A673 (cell line): ENCODE data around the gene PSMG3. TPM values are rescaled to one million over a fixed set of nuclear protein-coding genes. Genes with fewer than 3 reads are reported as not detected.

Experiments
- BruUV-seq: library from RNA; stranded (reverse); fragments of 400-500 nt; replicated peaks from 2 replicates; lab custom pipeline; 2021; lab: Mats Ljungman, UMichigan
- CTCF ChIA-PET: fragments of 300-600 bp; sonication (Branson Sonifier 250); formaldehyde crosslinking; loops from one replicate; lab custom pipeline; 2022; ENCODE audit warnings: antibody characterized with exemption; lab: Charles Lee
- POLR2A ChIA-PET: fragments of 300-600 bp; sonication (Branson Sonifier 250); formaldehyde crosslinking; loops from one replicate; lab custom pipeline; 2022; ENCODE audit warnings: antibody characterized with exemption; ENCODE audit not compliant: low non-redundant PET; lab: Charles Lee
- DNase-seq: peaks from one replicate; pipeline ENCODE4 v3.0.0-alpha.2; 2015; ENCODE audit warnings: low spot score
- H3K27ac ChIP-seq: fragments of 200-600 bp; sonication (generic); 2 replicates; pipeline ENCODE4 v1.5.1; 2016; ENCODE audit warnings: mixed run types, low read depth, mild to moderate bottlenecking, mixed read lengths, antibody characterized with exemption, low read length; ENCODE audit not compliant: poor library complexity, severe bottlenecking
- H3K27me3 ChIP-seq: fragments of 200-600 bp; sonication (generic); replicated peaks from 2 replicates; pipeline ENCODE4 v1.6.1; 2017; ENCODE audit warnings: mixed run types, low read depth, mild to moderate bottlenecking, mixed read lengths, antibody characterized with exemption, low read length; ENCODE audit not compliant: insufficient read depth, poor library complexity
- H3K36me3 ChIP-seq: fragments of 200-600 bp; sonication (generic); 2 replicates; pipeline ENCODE4 v1.6.1; 2016; ENCODE audit warnings: mixed run types, mild to moderate bottlenecking, mixed read lengths, antibody characterized with exemption, low read length; ENCODE audit not compliant: insufficient read depth, poor library complexity, severe bottlenecking
- H3K4me1 ChIP-seq: fragments of 200-600 bp; sonication (generic); 2 replicates; pipeline ENCODE4 v1.6.1; 2017; ENCODE audit warnings: mixed run types, mild to moderate bottlenecking, mixed read lengths, antibody characterized with exemption, low read length; ENCODE audit not compliant: insufficient read depth, poor library complexity, severe bottlenecking
- H3K4me3 ChIP-seq: fragments of 200-600 bp; sonication (generic); 2 replicates; pipeline ENCODE4 v1.5.1; 2016; ENCODE audit warnings: low read depth, mixed run types, mild to moderate bottlenecking, mixed read lengths, low read length; ENCODE audit not compliant: poor library complexity, severe bottlenecking
- H3K9me3 ChIP-seq: fragments of 200-600 bp; sonication (generic); 2 replicates; pipeline ENCODE4 v1.6.1; 2016; ENCODE audit warnings: mixed run types, low read depth, mild to moderate bottlenecking, mixed read lengths, antibody characterized with exemption, low read length; ENCODE audit not compliant: poor library complexity, severe bottlenecking
- EZH2 ChIP-seq: fragments of 200-600 bp; sonication (generic); IDR thresholded peaks from 2 replicates; pipeline ENCODE4 v1.6.1; 2017; ENCODE audit warnings: borderline replicate concordance, low read depth, mild to moderate bottlenecking, mixed read lengths, antibody characterized with exemption, low read length; ENCODE audit not compliant: poor library complexity, severe bottlenecking
- intact Hi-C: fragments of 100-400 bp; cut with micrococcal nuclease; formaldehyde crosslinking; loops from one replicate; pipeline ENCODE4 v1.10.0; 2022; ENCODE audit not compliant: unreplicated experiment
- total RNA-seq: library from RNA; stranded (reverse); gene quantifications from 2 replicates; pipeline ENCODE4 v1.2.3, GENCODE V29; 2021
- TF ChIP-seq, protein P1 (sequence below): fragments of 300-800, 200-600 bp; sonication (generic); conservative IDR thresholded peaks from 2 replicates; pipeline ENCODE4 v1.5.1; 2017; ENCODE audit warnings: low read depth, mild to moderate bottlenecking, antibody characterized with exemption, low read length, moderate library complexity, mixed read lengths

The PSMG3 gene
- total RNA-seq, 1 experiment from 2014 or later = 54.9 TPM

DNA sequence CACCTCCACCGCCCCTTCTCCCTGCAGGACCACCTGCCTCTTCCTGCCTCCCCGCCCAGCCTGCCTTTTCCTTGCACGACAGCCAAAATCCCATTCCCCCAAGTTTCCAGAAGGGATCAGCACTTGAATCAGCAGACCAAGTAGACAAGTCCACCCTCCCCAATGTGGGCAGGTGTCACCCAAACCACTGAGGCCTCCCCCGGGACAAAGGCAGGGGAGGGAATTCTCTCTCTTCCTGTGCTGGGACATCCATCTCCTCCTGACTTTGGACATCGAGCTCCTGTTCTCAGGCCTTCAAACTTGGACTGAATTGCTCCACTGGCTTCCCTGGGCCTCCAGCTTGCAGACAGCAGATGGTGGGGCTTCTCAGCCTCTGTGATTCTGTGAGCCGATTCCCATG lies 21.6 kb upstream of the PSMG3 start:
- no TSS peak for BruUV-seq
- Histone ChIP-seq H3K4me1 (no peaks in the 10 kb centered on the region), H3K9me3 (no peaks in the 10 kb centered on the region), H3K27me3 (peaks cover 40% of the 10 kb centered on the region), H3K36me3 (no peaks in the 10 kb centered on the region), H3K27ac (no peak overlapping the region), H3K4me3 (no peak overlapping the region)
- TF ChIP-seq, protein P1, sequence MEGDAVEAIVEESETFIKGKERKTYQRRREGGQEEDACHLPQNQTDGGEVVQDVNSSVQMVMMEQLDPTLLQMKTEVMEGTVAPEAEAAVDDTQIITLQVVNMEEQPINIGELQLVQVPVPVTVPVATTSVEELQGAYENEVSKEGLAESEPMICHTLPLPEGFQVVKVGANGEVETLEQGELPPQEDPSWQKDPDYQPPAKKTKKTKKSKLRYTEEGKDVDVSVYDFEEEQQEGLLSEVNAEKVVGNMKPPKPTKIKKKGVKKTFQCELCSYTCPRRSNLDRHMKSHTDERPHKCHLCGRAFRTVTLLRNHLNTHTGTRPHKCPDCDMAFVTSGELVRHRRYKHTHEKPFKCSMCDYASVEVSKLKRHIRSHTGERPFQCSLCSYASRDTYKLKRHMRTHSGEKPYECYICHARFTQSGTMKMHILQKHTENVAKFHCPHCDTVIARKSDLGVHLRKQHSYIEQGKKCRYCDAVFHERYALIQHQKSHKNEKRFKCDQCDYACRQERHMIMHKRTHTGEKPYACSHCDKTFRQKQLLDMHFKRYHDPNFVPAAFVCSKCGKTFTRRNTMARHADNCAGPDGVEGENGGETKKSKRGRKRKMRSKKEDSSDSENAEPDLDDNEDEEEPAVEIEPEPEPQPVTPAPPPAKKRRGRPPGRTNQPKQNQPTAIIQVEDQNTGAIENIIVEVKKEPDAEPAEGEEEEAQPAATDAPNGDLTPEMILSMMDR = no peak
- no peak for TF ChIP-seq EZH2
- ChIA-PET CTCF (no interaction called here), POLR2A (no interaction called here)
- intact Hi-C loops = no loop called here
- DNase-seq = no peak

DNA sequence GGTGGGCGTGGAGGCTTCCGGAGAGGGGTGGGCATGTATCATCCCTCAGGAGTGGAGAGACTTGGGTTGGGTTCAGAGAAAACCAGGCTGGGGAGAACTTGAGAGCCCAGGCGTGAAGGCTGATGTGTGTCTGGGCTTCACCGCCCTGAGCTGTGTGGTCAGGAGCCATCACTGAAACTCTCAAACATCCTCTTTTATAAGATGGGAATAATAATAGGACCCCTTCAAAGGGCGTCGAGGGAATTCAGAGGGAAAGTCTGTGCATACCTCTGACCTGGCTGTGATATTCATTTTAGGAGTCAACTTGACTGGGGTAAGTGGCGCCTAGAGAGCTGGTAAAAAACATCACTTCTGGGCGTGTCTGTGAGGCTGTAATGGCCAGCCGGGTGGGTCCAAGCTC lies 21.1 kb upstream of the PSMG3 start:
- CTCF ChIA-PET = no interaction called here
- intact Hi-C loops = no loop called here
- H3K9me3 ChIP-seq = no peaks in the 10 kb centered on the region
- no peak for TF ChIP-seq EZH2
- TF ChIP-seq, protein P1 = no peak
- BruUV-seq = no TSS peak
- no peak for DNase-seq
- H3K27me3 ChIP-seq = peaks cover 45% of the 10 kb centered on the region
- POLR2A ChIA-PET = no interaction called here
- H3K4me1 ChIP-seq = no peaks in the 10 kb centered on the region
- H3K4me3 ChIP-seq = no peak overlapping the region
- H3K36me3 ChIP-seq = no peaks in the 10 kb centered on the region
- no peak overlapping the region for H3K27ac ChIP-seq

DNA sequence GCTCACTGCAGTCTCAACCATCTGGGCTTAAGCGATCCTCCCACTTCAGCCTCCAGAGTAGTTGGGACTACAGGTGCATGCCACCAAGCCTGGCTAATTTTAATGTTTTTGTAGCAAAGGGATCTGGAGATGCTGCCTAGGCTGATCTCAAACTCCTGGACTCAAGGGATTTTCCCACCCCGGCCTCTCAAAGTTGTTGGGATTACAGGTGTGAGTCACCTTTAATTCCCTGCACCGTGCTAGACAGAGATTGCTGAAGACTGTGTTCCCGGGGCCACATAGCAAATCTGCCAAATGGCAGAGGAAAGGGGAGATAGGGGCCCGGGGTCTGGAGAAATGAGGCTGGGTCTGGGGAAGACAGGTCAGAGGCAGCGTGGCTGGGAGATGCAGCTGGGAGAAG lies 20.6 kb upstream of the PSMG3 start:
- Histone ChIP-seq H3K4me3 (no peak overlapping the region), H3K4me1 (no peaks in the 10 kb centered on the region), H3K9me3 (no peaks in the 10 kb centered on the region), H3K36me3 (no peaks in the 10 kb centered on the region), H3K27me3 (peaks cover 45% of the 10 kb centered on the region), H3K27ac (no peak overlapping the region)
- intact Hi-C loops = no loop called here
- BruUV-seq = no TSS peak
- TF ChIP-seq EZH2 = no peak
- TF ChIP-seq, protein P1 = no peak
- ChIA-PET POLR2A (no interaction called here), CTCF (no interaction called here)
- DNase-seq = no peak
